ENCODE data around the gene SEPTIN2. TPM values are rescaled to one million over a fixed set of nuclear protein-coding genes. Genes with fewer than 3 reads are reported as not detected.

Gene SEPTIN2
- total RNA-seq, 1 experiment from 2014 or later: 445 TPM

GRCh38 chr2:241302083-241302482, 13.6 kb upstream of the SEPTIN2 start:
- no peak overlapping the region for H3K27ac Mint-ChIP-seq (ENCODE audit: unreplicated experiment)
- CTCF ChIA-PET: interaction anchor here (0.6 to 0.9 kb wide), 2 partner anchors 10 to 276 kb away, joined by 3 to 9 read pairs; no protein-coding TSS in a partner anchor
- DNase-seq: no peak
- no peaks in the 10 kb centered on the region for H3K9me3 Mint-ChIP-seq (ENCODE audit: low read depth, unreplicated experiment)
- no peak overlapping the region for H3K4me3 Mint-ChIP-seq (ENCODE audit: low read depth, unreplicated experiment)
- peaks cover 27% of the 10 kb centered on the region for H3K4me1 Mint-ChIP-seq (ENCODE audit: low read depth, unreplicated experiment)
- intact Hi-C loops (cut with micrococcal nuclease; ENCODE audit: unreplicated experiment): no loop called here
- TF ChIP-seq, protein P1, sequence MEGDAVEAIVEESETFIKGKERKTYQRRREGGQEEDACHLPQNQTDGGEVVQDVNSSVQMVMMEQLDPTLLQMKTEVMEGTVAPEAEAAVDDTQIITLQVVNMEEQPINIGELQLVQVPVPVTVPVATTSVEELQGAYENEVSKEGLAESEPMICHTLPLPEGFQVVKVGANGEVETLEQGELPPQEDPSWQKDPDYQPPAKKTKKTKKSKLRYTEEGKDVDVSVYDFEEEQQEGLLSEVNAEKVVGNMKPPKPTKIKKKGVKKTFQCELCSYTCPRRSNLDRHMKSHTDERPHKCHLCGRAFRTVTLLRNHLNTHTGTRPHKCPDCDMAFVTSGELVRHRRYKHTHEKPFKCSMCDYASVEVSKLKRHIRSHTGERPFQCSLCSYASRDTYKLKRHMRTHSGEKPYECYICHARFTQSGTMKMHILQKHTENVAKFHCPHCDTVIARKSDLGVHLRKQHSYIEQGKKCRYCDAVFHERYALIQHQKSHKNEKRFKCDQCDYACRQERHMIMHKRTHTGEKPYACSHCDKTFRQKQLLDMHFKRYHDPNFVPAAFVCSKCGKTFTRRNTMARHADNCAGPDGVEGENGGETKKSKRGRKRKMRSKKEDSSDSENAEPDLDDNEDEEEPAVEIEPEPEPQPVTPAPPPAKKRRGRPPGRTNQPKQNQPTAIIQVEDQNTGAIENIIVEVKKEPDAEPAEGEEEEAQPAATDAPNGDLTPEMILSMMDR (IDR thresholded peaks at IDR 0.05; ENCODE audit: unreplicated experiment): no peak
- no TSS peak for BruUV-seq (replicated peaks)
- H3K27me3 Mint-ChIP-seq (ENCODE audit: unreplicated experiment): no peaks in the 10 kb centered on the region
- H3K36me3 Mint-ChIP-seq (ENCODE audit: insufficient read depth, unreplicated experiment): peaks cover 5% of the 10 kb centered on the region

GRCh38 chr2:241302759-241303651, 12.7 kb upstream of the SEPTIN2 start:
- H3K4me1 Mint-ChIP-seq (ENCODE audit: low read depth, unreplicated experiment): peaks cover 27% of the 10 kb centered on the region
- no peak overlapping the region for H3K27ac Mint-ChIP-seq (ENCODE audit: unreplicated experiment)

DNA sequence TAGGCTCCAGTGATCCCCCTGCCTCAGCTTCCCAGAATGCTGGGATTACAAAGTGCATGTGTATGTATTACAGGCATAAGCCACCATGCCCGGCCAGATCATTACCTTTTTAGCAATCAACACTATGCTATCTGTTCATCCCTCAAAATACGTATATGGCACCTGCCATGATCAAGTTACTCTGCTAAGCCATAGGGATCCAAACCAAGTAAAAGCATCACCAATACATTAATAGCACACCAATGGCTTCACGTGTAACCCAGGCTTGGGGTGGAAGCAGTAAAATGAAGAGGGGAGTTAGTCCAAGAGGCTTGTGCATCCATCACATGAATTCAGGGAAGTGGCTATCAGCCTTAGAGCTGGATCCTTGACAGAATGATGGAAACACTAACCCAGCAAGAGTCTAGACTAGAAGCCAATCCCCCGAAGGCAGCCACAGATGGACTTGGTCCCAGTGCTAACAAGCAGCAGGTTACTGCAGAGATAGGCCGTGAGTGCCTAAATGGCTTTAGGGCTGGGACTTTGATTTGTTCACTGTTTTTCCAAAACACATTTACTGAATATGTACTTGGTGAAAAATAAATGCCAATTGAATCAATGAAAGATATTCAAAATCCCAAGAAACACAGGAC, 11.6 kb upstream of the SEPTIN2 start:
- H3K27ac Mint-ChIP-seq (ENCODE audit: unreplicated experiment): no peak overlapping the region
- H3K4me3 Mint-ChIP-seq (ENCODE audit: low read depth, unreplicated experiment): no peak overlapping the region
- TF ChIP-seq, protein P1 (IDR thresholded peaks at IDR 0.05; ENCODE audit: unreplicated experiment): no peak
- H3K4me1 Mint-ChIP-seq (ENCODE audit: low read depth, unreplicated experiment): peaks cover 26% of the 10 kb centered on the region
- H3K27me3 Mint-ChIP-seq (ENCODE audit: unreplicated experiment): no peaks in the 10 kb centered on the region
- no TSS peak for BruUV-seq (replicated peaks)
- CTCF ChIA-PET: no interaction called here
- intact Hi-C loops (cut with micrococcal nuclease; ENCODE audit: unreplicated experiment): no loop called here
- no peak for DNase-seq
- no peaks in the 10 kb centered on the region for H3K36me3 Mint-ChIP-seq (ENCODE audit: insufficient read depth, unreplicated experiment)
- H3K9me3 Mint-ChIP-seq (ENCODE audit: low read depth, unreplicated experiment): no peaks in the 10 kb centered on the region

More at GRCh38 chr2:241302759-241303651, 12.7 kb upstream of the SEPTIN2 start:
- CTCF ChIA-PET: interaction anchor here (0.9 to 1.1 kb wide), 2 partner anchors 11 to 12 kb away, joined by 3 read pairs; no protein-coding TSS in a partner anchor
- no peaks in the 10 kb centered on the region for H3K9me3 Mint-ChIP-seq (ENCODE audit: low read depth, unreplicated experiment)
- TF ChIP-seq, protein P1 (IDR thresholded peaks at IDR 0.05; ENCODE audit: unreplicated experiment): no peak
- H3K4me3 Mint-ChIP-seq (ENCODE audit: low read depth, unreplicated experiment): no peak overlapping the region
- H3K27me3 Mint-ChIP-seq (ENCODE audit: unreplicated experiment): no peaks in the 10 kb centered on the region
- intact Hi-C loops (cut with micrococcal nuclease; ENCODE audit: unreplicated experiment): no loop called here
- H3K36me3 Mint-ChIP-seq (ENCODE audit: insufficient read depth, unreplicated experiment): no peaks in the 10 kb centered on the region
- no TSS peak for BruUV-seq (replicated peaks)
- DNase-seq: no peak

DNA sequence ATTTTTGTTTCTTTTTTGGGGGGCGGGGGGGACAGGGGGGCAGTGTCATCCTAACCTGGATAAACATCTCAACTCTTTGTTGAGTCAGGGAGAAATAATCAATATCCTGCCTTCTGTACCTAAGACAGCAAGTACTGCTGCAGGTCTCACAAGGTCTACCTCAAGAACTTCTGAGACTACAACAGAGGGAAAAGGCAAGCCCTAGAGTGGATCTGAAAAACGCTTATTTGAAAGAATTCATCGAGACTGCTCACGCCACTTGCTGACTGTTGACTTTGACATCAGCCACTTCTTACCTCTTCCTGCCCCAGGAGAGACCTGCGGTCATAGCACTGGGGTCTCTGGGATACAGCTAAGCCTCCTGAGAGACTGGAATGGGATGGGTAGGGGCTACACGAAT, 8.7 kb upstream of the SEPTIN2 start:
- intact Hi-C loops (cut with micrococcal nuclease; ENCODE audit: unreplicated experiment): no loop called here
- TF ChIP-seq, protein P1 (IDR thresholded peaks at IDR 0.05; ENCODE audit: unreplicated experiment): no peak
- Mint-ChIP-seq H3K9me3 (ENCODE audit: low read depth, unreplicated experiment) (no peaks in the 10 kb centered on the region), H3K4me1 (ENCODE audit: low read depth, unreplicated experiment) (peaks cover 42% of the 10 kb centered on the region), H3K4me3 (ENCODE audit: low read depth, unreplicated experiment) (no peak overlapping the region), H3K36me3 (ENCODE audit: insufficient read depth, unreplicated experiment) (no peaks in the 10 kb centered on the region), H3K27me3 (ENCODE audit: unreplicated experiment) (no peaks in the 10 kb centered on the region), H3K27ac (ENCODE audit: unreplicated experiment) (no peak overlapping the region)
- DNase-seq: no peak
- CTCF ChIA-PET: no interaction called here
- BruUV-seq (replicated peaks): no TSS peak

All from Calu3 (cell line).